ENCODE data around the gene MRPL21. TPM values are rescaled to one million over a fixed set of nuclear protein-coding genes. Genes with fewer than 3 reads are reported as not detected.

MRPL21 gene
- total RNA-seq, 1 donor from 2014 or later = 43.2 TPM

DNA sequence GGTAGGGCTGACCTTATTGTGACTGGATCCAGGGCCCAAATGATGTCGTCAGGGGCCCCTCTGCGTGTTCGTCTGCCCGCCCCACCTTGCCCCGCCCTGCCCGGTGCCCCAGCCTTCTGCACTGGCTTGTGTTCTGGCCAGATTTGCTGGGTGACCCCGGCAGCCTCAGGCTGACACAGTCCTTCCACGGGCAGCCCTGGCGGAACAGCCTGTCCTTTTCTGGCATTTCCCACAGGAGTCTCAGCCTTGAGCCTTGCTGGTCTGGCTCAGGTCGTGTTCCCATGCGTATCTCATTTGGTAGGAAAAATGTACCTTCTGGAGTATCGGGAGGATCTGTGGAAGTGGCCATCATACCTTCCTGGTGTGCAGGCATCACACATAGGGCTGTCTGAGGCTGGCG is 31.0 kb upstream of the MRPL21 start:
- DNase-seq = no peak

DNA sequence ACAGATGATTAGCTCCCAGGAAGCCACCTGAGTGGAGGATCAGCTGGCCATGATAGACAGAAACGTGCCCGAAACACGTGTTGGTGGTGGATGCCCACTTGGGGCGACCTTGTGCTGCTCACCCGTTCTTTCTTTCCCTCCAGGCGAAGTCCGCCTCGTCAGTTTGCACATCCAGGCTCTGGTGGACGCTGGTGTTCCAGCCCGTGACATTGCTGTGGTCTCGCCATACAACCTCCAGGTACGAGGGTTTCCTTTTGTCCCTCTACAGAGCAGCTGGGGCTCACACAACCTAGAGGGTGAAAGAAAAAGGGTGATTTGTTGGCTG is 30.7 kb upstream of the MRPL21 start:
- no peak for DNase-seq

DNA sequence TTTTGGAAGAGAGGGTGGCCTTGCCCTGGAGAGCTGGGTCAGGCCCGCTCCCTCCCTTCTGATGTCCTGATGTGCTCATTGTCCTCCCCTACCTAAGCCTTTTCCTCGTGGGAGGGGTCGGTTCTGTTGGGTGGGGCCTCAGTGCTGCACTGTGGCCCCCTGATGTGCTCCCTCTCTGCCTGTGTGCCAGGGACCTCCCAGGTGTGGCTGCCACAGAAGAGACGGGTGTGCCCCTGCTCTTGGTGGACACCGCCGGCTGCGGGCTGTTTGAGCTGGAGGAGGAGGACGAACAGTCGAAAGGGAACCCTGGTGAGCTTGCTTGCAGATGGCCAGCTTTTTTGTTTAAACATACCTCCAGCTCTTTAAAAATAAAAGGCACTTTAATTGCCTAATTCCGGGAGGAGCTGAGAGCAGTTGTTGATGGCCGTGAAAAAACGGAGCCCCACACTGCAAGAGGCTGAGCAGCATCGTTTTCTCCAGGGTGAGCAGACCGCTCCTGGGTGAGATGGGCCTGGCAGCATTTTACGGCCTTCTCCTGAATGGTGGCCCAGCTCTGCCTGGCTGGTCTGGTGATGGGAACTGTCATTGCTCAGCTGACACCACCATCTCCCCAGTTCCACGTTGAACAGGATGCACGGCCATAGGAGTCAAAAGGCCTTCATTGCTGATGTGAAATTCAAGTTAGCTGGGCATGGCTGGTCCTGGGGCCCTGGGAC is 30.1 kb upstream of the MRPL21 start:
- no peak for DNase-seq

DNA sequence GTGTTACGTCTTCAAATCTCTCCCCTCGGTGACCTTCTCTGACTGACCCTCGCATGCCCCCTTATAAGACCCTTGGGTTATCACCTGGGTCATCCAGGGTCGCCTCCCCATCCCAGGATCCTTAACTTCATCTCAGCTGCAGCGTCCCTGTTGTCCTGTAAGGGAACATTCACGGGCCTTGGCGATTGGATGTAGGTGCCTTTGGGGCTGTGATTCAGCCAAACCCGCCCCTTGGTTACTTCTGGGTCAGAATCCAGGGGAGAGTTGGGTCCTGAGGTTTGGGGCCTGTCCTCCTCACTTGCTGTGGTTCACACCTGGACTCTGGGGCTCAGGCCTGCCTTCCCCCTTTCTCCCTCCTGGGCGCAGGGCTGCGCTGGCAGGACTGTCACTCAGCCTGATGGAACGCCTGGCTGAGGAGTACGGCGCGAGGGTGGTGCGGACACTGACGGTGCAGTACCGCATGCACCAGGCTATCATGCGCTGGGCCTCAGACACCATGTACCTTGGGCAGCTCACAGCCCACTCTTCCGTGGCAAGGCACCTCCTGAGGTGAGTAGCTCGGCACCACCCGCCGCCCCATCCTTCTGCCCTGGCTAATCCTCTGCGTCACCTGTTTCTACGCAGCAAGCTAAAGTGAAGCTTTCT is 29.4 kb upstream of the MRPL21 start:
- no peak for DNase-seq

DNA sequence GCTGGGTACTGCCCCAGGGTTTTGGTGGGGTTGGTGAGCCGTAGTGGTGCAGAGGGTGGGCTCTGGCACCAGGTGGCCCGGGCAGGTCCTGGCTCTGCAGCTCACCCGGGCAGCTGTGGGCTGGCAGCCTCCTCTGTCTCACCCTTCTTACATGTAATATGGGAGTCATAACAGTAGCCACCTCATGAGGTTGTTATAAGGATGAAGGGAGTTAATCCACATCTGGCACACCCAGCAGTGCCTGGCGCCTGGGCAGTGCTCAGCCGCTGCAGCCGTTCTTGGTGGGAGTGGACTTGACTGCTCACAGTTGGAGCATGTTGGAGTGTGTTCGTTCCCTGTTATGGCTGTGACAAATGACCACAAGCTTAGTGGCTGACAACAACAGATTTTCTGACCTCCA is 28.7 kb upstream of the MRPL21 start:
- no peak for DNase-seq

DNA sequence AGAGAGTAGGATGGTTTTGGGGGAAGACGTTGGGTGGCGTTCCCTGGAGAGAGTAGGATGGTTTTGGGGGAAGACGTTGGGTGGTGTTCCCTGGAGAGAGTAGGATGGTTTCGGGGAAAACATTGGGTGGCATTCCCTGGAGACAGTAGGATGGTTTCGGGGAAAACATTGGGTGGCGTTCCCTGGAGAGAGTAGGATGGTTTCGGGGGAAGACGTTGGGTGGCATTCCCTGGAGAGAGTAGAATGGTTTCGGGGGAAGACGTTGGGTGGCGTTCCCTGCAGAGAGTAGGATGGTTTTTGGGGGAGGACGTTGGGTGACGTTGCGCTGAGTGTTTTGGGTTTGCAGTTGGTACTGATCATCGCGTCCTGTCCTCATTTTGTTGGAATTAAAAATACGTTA is 28.3 kb upstream of the MRPL21 start:
- DNase-seq = no peak

DNA sequence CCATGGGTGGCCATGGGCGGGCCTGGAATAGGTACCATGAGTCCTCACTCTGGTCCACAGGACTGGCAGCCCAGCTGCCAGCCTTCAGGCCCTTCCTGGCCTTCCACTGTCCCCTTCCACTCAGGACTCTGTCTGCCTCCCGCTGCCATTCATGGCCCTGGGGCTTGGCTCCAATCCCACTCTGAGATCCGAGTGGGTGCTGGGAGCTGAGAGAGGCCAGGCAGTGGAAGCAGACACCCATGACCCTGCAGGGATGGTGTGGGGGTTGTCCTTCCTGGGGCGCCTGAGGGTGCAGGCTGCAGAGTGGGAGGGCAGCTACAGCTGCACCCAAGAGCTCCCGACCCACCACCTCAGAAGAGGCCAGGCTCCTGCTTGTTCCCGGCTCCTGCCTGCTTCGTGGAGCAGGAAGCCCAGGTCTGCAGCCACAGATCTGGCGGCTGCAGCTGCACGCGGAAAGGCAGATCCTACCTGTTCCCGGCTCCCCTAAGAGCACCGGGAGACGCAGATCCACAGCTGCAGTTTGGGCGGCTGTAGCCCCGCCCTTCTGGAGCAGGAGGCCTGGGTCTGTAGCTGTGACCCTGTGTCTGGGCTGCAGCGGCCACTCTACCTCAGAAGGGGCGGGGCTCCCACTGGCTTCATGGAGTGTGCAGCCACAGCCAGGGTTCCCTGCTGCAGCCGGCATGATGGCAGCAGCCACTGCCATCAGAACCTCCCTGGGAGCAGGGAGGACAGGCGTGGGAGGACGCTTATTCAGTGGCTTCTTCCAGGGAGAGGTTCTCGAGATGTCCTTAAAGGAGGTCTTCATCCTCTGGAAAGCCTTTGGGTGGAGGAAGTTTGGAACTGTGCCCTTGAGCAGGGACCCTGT is 27.6 kb upstream of the MRPL21 start:
- no peak for DNase-seq

DNA sequence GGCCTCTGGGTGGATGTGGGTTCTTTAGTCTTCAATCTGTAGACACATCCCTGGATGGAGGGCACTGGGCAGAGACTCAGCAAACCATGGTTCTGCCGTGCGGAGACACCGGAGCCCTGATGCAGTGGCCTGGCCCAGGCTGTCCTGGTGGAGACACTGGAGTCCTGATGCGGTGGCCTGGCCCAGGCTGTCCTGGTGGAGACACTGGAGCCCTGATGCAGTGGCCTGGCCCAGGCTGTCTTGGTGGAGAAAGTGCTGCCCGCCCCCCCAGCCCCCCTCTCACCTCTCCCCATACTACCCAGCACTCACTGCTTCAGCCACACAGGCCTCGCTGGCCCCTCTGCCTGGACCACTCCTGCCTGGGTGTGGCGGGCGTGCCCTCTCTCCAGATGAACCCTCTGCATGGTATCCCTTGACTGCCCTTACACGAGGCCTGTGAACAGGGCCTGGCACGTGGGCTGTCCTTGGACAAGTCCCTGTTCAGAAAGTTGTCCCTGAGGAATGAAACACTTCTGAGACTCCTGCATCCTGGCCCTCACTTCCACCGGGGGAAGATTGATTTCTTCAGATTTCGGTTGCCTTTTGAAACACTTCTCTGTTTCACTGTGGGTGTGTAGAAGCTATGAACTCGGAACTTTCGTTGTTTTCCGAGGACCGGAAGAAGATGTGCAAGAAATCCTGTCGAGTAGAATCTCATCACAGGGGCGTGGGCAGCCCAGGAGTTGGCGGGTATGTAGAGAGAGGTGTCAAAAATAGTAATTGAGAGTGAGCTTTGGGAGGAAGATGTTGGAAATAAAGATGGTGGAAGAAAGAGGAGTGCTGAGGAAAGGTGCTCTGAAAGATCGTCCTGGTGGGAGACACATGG is 26.3 kb upstream of the MRPL21 start:
- no peak for DNase-seq

DNA sequence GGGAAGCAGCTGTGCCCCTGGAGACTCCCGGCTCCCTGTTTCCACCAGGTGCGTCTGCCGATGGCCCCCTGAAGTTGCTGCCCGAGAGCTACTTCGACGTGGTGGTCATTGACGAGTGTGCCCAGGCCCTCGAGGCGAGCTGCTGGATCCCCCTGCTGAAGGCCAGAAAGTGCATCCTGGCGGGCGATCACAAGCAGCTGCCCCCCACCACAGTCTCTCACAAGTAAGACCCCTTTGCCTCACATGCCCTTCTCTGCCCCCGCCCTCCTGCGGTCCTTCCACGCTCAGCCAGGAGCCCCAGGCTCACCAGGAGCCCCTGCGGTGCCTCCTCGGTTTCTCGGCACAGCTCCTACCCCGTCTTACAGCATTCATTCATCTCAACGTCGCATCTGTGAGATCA is 25.5 kb upstream of the MRPL21 start:
- no peak for DNase-seq

DNA sequence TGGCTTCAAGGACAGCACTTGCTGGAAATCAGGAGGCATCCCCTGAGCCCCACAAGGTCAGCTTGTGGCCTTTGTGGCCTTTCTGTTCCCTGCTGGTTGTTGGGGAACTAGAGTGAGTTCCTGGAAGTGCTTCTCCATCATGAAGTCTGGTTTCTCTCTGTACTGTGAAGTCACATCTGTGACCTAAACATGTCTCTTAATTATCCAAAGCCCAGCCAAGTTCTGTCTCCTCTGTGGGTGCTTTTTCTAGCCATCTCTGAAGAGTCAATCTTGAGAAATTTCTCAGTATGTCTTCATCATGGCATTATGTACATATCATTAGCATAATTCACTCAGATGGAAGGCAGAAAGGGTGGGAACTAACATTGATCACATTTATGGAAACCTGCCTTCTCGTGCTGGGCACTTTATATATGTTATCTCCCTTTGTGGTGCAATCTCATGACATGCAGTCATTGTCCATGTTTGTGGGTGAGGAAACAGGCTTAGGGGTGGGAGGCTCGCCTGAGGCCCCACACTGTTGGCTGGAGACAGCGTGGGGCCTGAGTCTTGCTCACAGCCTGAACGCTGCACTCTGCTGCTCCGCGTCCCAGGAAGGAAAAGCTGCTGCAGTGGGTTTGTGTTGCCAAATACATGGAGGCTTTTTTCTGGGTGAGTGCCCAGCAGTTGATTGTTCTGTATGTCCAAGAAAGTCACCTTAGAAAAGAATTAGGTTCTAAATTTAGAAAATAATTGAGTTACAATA is 24.7 kb upstream of the MRPL21 start:
- DNase-seq = no peak

DNA sequence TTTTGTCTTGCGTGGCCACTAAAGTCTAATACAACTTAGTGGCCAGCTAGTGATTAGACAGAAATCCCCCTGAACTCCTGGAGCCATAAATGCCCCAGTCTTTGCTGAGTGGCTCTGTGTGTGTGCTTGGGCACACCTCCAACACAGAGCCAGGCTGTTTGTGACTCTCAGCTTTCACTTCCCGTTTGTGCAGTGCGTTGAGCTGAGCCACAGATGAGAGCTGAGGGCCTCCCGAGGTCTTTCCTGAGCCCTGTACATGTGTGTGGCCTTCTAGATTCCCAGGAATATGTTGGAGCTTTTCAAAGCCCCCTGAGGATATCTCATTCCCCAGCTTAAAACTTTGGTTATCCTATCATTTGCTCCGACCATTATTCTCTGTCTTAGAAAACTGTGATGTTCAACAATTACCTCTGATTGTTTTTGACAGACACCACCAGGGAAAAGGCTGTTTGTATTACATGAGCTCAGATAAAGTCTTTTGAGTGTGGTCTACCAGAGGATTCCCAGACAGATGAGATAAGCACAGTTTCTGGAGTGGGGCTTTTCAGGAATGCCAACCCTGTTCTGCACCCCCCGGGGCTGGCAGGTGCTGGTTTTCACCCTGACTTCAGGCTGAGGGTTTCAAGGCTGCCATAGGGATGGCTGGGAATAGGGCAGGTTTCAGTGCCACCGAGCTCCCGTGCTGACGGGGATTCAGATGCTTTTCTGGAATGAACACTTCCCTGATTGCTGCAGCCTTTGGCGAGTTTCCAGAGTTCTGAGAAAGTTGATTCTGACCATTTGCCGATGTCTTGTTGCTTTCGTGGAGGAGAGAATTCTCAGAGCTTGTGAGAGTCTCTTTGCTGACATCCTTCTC is 23.9 kb upstream of the MRPL21 start:
- DNase-seq = no peak

DNA sequence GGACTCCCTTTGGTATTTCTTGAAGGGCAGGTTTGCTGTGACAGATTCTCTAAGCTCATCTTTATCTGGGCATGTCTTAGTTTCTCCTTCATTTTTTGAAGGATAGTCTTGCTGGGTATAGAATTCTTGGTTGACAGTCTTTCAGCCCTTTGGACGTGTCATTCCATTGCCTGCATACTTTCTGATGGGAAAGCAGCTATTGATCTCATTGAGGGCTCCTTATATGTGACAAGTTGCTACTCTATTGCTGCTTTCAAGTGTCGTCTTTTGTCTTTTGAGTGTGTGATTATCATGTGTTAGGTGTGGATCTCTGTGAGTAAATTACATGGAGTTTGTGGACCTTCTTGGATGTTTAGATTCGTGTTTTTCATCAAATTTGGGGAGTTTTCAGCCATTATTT is 22.0 kb upstream of the MRPL21 start:
- no peak for DNase-seq

DNA sequence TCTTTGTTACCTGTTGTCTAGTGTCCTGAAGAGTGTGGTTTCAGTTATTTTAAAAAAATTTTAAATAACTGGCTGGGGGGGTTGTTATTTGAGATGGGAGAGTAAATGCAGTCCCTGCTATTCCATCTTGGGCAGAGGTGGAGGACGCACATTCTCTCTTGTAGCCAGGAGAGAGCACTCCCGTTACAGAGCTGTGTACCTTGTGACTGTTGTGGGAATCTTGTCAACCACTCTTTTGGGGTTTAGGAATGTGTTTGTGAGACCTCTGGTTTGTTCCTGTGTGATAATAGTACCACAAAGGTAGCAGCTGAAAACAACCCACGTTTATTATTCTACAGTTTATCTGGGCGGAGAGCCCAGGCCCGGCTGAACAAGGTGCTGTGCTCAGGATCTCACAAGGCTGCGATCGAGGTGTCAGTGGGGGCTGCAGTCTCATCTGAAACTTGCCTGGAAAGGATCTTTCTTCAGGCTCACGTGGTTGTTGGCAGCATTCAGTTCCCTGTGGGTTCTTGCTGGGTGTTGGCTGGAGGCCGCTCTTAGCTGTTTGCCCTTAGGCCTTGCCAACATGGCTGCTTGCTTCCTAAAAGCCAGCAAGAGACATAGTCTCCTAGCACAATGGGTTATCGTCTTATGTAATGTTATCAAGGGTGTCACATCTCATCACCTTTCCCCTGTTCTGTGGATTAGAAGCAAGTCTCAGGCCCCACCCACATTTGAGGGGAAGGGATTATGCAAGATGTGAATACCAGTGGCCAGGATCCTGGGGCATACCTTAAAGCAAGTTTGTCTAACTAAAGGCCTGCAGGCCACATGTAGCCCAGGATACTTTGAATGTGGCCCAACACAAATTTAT is 20.7 kb upstream of the MRPL21 start:
- DNase-seq = no peak

DNA sequence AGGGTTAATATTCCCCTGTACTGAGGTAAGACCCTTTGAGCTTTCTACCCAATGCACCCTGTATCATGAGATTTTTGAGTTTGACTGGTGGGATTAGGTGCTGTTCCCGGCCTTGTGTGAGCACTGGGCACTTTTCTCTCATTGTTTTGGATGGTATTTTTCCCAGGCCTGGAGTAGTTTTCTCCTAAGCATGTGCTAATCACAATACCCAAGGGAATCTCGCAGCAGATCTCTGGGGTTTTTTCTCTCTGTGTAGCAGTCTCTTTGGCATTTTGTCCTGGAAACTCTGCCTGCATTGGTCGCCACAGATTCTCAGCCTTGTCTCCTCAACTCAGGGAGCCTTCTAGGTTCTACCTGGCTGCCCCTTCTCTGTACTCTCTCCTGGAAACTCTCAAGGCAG is 20.0 kb upstream of the MRPL21 start:
- no peak for DNase-seq

DNA sequence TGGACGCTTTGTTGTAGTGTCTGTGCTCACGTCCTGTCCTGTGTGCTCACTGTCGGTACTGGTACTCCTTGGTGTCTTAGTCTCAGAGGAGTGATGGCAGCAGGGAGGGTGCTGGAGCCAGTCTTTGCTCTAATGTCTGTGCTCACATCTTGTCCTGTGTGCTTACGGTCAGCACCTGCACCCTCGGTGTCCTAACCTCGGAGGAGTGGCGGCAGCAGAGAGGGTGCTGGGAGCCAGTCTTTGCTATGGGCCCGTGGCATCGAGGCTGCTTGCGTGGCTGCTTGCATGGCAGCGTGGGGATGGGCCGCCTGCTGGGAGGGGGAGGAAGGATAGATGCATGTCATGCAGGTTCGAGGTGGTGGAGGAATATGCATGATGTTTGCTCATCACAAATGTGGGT is 12.8 kb upstream of the MRPL21 start:
- no peak for DNase-seq

DNA sequence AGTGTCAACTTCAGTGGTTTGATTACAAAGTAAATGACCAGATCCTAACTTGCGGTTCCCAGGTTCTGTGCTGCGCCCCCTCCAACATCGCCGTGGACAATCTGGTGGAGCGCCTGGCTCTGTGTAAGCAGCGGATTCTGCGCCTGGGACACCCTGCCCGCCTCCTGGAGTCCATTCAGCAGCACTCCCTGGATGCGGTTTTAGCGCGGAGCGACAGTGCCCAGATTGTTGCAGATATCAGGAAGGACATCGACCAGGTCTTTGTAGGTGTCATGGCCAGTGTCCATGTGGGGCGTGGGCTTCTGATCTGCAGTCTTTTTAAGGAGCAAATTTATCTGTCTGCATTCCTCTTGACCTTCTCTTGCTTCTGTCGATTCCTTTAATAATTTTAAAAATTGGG is 11.1 kb upstream of the MRPL21 start:
- DNase-seq = no peak

DNA sequence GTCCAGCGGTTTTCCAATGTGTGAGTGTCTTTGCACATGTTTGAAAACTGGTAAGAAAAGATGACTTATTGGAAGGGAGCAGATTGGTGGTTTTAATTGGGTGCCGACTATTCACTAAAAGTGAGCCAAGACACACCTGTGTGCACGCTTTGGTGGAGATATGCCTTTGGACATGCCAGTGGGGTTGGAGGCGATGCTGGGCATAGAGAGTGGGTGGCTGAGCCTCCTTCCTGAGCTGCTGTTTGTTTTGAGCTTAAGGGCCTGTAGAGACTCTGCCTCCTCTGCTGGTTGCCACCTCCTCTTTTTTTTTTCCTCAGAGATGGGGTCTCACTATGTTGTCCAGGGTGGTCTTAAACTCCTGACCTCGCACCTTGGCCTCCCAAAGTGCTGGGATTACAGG is 9.6 kb upstream of the MRPL21 start:
- DNase-seq = no peak

DNA sequence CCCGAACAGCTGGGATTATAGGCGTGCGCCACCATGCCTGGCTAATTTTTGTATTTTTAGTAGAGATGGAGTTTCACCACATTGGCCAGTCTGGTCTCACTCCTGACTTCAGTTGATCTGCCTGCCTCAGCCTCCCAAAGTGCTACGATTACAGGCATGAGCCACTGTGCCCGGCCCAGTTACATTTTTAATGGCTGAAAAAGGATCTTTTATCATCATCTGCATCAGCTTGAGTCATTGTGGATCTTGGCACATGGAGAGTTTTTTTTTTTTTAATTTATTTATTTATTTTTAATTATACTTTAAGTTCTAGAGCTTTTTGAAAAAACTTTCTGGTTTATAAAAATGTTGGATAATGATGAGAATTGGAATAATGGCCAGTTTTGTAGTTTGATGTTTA is 8.6 kb upstream of the MRPL21 start:
- no peak for DNase-seq

DNA sequence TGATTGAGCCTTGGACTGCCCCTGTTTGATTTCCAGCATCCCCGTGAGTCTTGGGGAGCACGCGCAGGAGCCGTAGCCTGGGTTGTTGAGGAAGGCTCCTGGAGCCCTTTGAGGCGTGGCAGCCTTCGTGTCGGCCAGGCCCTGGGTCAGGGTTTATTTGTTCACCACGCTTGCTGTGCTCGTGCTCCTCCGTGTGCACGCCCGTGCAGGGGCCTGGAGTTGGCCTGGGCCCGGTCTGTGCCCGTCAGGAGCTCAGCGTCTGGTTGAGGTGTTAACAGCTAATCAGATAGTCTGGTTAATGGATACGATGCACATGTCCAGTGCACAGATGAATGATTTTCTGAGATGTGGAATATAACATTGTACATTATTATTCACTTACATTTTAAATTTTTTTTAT is 8.1 kb upstream of the MRPL21 start:
- no peak for DNase-seq

DNA sequence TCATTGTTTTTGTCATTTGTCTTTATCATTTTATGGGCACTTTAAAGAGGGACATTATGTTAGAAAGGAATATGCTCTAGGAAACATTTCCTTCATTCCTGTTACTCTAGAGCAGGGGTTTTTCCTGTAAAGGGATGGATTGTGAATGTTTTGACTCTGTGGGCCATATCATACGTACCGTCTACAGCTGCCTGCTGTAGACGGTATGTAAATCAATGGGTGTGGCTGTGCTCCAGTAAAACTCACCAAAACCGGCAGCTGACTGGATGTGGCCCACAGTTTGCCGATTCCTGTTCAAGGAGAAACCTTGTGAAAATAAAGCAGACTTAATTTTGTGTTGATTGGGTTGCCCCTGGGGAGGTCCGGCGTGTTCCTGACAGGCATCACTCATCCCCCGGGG is 7.3 kb upstream of the MRPL21 start:
- no peak for DNase-seq

Data from occipital lobe (tissue), 2 donors.